ENCODE results near the gene APH1B.

Gene APH1B

GRCh38 chr15:63254991-63255390 is 22.4 kb upstream of the APH1B start:
- no peak for DNase-seq

GRCh38 chr15:63255489-63255990 is 21.9 kb upstream of the APH1B start:
- no peak for DNase-seq

- peak; percentile 81 for DNase-seq
Observed at GRCh38 chr15:63256433-63257274, 20.8 kb upstream of the APH1B start.

- no peak for DNase-seq
Observed at GRCh38 chr15:63258658-63259057, 18.7 kb upstream of the APH1B start.

- DNase-seq = no peak
Observed at GRCh38 chr15:63260791-63261190, 16.6 kb upstream of the APH1B start.

DNA sequence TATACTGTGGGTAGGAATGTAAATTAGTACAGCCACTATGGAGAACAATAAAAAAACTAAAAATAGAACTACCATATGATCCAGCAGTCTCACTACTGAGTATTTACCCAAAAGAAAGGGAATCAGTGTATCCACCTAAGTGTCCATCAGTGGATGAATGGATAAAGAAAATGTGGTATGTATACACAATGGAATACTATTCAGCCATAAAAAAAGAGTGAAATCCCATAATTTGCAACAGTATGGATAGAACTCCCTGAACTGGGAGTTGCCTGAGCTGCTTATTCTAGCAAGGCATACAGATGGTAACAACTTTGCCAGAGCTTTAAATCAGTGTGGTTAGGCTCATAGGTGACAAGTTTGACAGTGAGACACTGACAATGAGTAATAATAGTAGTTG is 16.1 kb upstream of the APH1B start:
- no peak for DNase-seq

DNA sequence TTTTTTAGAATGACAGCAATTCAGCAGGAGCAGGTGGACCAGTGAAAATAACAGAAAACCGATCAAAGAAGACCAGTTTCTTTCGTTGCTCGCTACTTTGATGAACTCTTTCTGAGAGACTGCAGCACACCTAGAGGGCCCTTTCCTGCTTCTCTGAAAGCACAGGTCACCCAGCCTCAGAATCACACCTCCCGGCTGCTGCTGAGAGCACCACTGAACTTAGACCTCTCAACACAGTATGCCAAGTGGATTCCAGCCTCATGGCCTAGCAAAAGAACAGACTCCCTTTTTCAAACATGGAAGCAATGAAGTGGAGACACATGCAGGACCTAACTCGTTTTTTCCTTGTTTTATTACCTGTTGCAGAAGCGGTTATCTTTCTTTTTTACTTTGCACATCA is 13.9 kb upstream of the APH1B start:
- DNase-seq = no peak

- DNase-seq = peak; percentile 23
Observed at GRCh38 chr15:63264688-63265293, 12.6 kb upstream of the APH1B start.

- no peak for DNase-seq
Observed at GRCh38 chr15:63274427-63274826, 3.0 kb upstream of the APH1B start.

- no peak for DNase-seq
Observed at GRCh38 chr15:63276342-63277037, 915 bp upstream of the APH1B start.

- DNase-seq = no peak
Observed at GRCh38 chr15:63277893-63278456, 570 bp downstream of the APH1B start.

DNA sequence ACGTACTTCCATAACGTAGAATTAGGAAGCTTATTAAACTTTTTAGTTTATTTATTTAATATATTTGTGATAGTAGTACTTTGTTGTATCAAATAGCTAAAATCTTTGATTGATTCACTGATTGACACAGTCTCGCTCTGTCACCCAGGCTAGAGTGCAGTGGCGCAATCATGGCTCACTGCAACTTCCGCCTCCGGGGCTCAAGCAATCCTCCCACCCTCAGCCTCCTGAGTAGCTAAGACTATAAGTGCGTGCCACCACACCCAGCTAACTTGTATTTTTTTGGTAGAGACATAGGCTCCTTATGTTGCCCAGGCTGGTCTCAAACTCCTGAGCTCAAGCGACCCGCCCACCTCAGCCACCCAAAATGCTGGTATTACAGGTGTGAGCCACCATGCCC is 5.7 kb downstream of the APH1B start:
- no peak for DNase-seq

DNA sequence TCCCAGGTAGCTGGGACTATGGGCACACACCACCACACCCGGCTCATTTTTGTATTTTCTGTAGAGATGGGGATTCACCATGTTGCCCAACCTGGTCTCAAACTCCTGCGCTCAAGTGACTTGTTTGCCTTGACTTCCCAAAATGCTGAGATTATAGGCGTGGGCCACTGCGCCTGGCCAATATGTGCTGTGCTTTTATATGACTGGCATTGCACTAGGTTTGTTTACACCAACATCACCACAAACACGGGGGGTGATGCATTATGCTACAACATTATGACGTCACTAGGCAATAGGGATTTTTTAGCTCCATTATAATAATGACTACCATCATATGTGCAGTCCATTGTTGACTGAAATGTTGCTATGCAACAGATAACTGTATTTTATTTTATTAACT is 6.9 kb downstream of the APH1B start:
- DNase-seq = no peak

DNA sequence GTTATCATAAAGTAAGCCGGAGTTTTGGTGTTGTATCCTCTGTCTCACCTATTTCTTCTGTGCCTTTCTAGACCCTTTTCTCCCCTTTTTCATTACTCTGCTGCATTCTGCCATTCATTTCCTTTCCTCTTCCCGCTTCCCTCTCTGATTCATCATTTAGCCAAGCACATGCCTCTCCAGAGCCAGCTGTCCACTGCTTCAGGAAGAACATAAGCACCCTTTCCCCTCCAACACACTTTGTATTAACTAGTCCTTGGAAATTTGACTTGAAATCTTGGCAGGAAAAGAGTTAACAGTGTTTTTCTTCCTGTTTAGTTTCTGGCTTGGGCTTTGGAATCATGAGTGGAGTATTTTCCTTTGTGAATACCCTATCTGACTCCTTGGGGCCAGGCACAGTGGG is 9.7 kb downstream of the APH1B start:
- peak; percentile 53 for DNase-seq

GRCh38 chr15:63288342-63288741 is 10.9 kb downstream of the APH1B start:
- no peak for DNase-seq

DNA sequence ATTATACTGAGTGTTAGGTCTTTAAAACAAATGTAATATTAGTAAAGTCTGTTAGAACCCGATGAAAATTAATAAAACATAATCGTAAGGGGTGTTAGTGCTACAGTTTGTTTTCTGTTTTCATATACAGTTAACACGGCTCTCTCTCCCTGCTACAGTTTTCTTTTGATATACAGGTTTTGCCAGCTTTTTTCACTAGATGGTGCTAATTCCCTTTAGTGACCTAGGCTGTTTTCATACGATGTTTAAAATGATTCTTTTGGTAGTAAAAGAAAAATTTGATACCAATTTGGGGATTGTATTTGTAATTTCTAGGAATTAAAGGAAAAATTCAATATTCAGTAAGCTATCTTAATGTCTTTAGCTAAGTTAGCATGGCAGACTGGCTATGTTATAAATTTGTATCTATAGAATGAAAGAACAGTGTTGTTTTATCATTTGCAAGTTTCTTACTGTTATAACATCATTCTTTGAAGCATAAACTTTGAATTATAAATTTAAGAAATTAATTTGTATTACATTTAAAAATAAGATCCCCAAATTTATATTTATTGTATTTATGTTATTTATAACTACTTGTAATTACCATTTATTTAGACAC is 11.5 kb downstream of the APH1B start:
- peak; percentile 62 for DNase-seq

DNA sequence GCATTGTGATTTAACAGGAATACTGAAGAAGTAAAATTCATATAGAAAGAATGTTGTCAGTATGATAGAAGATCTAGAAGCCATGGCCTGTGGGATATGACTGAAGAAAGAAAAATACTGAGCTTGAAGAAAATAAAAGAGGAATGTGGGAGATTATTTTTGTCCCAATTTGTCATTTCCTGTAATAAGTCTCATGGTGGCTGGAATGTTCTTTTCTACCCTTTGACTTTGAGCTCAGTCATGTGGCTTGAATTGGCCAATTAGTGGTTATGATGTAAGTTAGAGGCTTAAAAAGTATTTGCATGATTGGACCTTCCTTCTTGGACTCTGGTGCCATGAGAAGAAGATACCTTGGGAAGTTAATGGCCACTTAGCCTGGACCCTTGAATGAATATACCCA is 14.1 kb downstream of the APH1B start:
- peak; percentile 92 for DNase-seq

DNA sequence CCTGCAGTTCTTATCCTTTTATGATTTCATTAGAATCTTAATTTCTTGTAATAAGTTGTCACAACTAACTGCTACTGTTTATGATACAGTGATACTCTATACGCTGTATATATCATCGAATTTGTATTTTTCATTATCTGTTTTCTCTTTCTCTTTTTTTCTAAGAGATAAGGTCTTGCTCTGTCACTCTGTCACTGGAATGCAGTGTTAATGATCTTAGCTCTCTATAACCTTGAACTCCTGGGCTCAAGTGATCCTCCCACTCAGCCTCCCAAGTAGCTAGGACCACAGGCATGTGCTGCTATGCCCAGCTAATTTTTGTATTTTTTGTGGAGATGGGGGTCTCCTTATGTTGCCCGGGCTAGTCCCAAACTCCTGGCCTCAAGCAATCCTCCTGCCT is 14.8 kb downstream of the APH1B start:
- no peak for DNase-seq

DNA sequence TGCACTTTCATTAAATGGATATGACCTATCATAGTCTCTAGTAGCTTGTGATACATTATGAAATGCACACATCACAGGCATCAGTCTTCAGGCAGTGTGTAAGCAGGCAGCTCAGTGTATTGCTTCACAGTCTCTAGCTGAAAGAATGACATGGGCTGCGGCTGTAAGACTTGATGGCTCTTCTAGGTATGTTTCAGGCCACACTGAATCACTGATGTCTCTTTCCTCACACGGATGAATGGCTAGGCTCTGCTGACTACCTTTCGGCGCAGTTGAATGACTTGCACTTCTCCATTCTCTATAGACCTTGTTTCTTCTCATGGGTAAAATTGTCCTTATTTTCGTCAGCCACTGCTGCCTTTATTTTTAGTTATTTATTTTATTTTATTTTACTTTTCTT is 15.4 kb downstream of the APH1B start:
- peak; percentile 13 for DNase-seq

- no peak for DNase-seq
Observed at GRCh38 chr15:63294359-63294758, 17.0 kb downstream of the APH1B start.

DNA sequence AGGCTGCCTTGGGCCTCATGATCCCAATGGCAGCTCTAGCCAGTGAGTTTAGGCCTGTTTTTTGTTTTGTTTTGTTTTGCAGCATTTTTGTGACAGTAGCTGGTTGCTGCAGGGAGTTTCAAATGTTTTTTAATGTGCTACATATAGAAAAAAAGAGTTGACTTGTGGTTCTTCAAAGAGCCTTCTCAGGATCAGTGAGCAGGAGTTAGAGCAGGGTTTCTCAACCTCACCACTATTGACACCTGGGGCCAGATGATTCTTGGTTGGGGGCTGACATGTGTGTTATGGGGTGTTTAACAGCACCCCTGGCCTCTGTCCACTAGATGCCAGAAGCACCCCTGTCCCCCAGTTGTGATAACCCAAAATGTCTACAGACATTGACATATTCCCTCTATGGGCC is 17.9 kb downstream of the APH1B start:
- DNase-seq = no peak

GRCh38 chr15:63296195-63296594 is 18.8 kb downstream of the APH1B start:
- no peak for DNase-seq

DNA sequence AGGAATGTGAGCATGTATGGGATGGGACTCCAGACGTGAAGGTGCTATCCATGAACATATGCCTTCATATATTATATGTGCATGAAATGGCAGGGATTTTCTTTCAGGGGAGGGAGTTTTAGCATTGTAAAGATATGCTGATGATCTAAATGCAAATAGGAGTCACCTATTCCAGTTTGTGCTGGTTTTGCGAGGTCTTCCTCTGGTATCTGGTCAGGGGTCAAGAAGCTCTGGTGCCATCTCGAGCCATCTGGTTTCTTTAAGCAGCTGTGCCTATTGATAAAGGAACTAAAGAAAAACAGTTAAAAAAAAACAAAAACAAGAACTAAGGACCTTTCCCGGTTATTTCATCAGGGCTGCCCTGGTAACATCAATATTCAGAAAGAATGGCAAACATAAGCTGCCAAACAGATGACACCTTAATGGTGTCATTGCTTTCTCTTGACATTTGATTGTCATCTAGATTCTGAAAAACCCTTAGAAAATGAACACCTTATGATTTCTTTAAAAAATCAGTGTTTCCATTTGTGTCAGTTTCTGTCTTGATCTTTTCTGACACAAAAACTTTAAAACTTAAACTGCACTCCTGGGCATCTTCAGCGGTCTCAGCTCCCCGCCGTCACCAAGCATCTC is 22.7 kb downstream of the APH1B start:
- DNase-seq = no peak

All from HCEC 1CT (cell line).